Stimulated activated CD4-positive, alpha-beta T cell treated with anti-CD3 and anti-CD28 coated beads, Interleukin-15, amount 100 ng/mL, for 48 hours (primary cell): ENCODE results near the gene SLC23A3.

Experiments
- DNase-seq, 2 donors: peaks; one replicate each; pipeline ENCODE4 v3.0.0-alpha.2; 2020; ENCODE audit warnings: low read depth in 2 of 2

Gene SLC23A3, protein sequence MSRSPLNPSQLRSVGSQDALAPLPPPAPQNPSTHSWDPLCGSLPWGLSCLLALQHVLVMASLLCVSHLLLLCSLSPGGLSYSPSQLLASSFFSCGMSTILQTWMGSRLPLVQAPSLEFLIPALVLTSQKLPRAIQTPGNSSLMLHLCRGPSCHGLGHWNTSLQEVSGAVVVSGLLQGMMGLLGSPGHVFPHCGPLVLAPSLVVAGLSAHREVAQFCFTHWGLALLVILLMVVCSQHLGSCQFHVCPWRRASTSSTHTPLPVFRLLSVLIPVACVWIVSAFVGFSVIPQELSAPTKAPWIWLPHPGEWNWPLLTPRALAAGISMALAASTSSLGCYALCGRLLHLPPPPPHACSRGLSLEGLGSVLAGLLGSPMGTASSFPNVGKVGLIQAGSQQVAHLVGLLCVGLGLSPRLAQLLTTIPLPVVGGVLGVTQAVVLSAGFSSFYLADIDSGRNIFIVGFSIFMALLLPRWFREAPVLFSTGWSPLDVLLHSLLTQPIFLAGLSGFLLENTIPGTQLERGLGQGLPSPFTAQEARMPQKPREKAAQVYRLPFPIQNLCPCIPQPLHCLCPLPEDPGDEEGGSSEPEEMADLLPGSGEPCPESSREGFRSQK

DNA sequence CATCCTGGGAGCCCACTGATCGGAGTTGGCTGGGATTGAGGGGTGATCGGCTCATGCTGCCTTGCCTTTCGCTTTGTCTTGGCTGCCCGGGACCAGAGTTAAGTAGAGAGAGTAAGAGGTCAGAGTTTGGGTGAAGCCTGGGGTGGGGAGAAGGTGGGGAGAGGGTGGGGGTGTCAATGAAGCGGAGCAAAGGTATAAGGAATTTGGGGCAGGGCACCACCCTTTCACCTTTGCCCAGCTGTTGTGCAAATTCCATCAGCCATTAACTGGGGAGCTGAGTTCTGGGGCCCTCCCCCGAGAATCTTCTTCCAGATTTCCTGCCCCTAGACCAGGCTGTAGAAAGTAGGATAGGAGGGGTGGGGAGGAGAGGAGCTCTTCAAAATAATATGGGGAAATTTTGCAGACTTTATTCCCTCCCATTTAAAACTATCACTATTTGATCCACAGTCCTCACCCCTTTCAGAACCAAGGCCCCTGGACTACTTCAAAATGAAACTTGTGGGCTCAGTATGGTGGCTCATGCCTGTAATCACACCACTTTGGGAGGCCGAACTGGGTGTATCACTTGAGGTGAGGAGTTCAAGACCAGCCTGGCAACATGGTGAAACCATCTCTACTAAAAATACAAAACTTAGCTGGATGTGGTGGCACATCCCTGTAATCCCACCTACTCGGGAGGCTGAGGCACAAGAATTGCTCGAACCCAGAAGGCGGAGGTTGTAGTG is at the start of gene SLC23A3:
Gene SLC23A3 (minus strand): TSS at position 100 of the 725 bp plus-strand sequence. CDS start 45 bp downstream, at position 55.
- no peak for DNase-seq

DNA sequence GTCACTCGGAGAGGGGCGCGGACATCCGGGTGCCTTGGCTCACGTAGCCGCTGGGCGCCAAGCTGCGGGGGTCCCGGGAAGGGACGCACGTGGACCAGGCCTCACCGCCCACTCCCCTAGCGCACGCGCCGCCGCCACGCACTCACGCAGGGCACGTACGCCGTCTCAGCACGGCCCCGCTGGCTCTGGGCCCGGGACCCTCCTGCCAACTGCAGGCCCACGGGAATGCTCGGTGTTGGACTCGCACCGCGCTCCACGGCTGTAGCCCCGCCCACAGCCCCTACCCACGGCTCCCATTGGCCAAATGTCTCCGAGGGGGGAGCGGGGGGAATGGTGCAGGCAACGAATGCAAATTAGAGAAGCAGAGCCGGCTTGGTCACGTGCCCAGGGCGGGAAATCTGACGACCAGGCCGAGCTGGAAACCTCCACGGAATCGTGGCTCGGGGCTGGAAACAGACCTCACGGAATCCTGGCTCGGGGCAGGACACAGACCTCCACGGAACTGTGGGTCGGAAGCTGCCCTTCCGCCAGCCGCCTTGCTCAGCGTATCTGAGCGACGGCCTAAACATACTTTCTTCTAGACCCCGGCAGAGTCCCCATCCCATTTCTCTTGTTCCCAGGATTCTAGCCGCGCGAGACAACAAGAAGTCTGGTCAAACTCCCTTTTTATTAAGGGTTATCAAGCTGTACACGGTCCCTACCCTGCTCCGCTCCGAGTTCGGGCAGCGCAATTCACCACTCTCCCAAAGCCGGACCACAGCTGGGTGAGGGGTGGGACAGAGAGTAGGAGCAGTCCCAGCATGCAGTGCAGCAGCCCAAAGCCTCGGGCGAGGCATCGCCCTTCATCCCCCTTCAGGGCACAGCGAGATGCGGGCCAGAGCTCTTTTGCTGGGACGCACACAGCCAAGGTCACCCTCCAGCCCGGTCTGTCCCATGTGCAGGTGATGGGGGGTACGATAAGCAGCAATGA is 49.2 kb upstream of the SLC23A3 start, which contains the start of gene ABCB6:
Gene ABCB6 (minus strand): TSS at position 227 of the 970 bp plus-strand sequence. CDS start 285 bp downstream, outside the sequence.
- peak; percentile 83 to 90 for DNase-seq

DNA sequence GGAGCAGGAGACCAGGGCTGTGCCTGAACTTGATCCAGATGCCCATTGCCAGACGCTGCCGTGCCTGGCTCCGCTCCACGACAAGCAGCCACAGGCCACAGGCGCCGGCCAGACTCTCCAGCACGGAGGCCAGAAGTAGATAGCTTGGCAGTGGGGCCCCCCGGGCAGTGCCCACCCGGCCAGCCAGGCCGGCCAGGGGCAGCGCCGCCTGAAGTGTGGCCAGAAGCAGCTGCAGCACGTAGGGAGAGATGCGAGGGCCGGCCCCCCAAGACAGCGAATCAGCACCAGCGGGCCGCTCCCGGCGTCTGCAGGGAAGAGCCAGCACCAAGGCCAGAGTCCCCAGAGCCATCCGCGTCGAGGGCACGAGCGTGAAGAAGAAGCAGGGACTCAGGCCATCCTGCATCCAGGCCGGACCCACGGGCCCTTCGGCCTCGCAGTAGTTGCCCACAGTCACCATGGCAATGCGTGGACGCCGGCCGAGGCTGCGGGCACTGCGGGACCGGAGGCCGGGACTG is 48.4 kb upstream of the SLC23A3 start:
- DNase-seq = no peak

DNA sequence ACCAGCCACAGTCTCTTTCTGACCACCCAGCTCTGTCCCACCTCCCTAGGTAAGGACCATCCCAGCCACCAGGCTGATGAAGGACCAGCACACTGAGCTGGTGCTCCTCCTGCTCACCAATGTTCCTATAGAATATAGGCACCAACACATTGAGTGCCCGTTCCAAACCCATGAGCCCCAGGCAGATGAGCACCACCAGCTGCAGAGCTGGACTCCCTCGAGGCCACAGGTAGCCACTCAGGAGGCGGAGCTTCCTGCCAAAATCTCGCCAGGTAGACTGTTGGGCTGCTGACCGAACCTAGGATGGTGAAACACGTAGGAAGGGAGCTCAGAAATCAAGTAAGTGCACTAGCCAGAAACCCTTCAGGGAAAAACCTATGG is 46.7 kb upstream of the SLC23A3 start:
- no peak for DNase-seq

DNA sequence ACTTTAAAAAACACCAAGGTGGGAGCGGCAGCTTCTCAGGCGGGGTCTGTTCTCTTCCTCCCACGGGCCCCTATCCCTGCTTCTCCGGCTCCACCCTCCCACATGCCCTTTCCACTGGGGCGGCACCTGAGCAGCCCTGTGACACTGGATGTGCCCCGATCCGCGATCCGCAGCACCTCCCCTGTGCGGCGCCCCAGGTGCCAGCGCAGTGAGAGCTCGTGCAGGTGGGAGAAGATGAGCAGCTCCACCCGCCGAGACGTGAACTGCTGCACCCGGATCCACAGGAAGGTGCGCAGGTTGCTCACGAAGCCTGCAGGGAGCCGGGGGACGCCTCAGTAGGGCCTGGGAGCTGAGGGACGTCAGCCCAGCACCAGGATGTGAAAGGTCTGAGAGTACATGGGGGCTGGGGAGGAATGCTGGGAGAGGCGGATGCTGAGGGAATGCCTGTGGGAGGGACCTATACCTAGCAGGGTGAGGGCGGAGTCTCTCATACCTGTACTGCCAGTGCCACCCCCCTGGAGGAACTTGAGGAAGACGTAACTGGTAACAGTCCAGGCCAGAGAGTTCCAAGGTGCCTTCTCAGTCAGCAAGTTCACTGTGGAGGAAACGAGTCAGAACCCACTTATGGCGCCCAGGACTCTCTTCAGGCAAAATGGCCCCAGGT is 46.2 kb upstream of the SLC23A3 start:
- no peak for DNase-seq

DNA sequence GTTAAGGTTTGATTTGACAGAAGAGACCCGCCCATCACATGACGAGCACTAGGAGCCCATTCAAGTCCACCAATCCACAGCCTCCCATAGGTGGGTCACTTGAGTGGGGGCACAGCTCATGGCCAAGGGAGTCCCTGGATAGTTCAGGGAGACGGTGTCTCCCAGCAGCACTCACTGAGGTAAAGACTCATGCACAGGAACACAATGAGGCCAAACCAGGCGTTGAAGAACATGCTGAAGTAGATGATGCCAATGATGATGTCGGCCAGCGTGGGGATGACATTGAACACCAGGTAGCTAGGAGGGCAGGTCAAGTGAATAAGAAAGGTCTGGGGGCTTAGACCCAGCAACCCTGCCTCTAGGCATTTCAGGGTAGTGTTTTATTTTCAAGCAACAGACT is 45.0 kb upstream of the SLC23A3 start:
- no peak for DNase-seq

DNA sequence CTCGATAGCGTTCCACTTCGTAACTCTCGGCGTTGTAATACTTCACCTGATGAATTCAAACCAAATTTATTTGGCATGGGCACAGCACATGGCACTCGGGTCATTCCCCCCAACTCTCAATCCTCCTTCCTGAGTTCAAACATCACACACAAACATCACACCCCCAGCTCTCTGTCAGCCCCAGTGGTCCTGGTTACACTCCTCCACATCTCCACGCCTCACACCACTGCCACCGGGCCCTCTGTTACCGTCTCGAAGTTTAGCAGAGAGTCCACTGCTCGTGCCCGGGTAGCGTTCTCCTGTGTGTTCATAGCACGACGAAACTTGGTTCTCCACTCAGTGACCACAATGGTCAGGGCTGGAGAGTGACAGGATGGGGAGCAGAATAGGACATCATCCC is 44.3 kb upstream of the SLC23A3 start:
- no peak for DNase-seq

DNA sequence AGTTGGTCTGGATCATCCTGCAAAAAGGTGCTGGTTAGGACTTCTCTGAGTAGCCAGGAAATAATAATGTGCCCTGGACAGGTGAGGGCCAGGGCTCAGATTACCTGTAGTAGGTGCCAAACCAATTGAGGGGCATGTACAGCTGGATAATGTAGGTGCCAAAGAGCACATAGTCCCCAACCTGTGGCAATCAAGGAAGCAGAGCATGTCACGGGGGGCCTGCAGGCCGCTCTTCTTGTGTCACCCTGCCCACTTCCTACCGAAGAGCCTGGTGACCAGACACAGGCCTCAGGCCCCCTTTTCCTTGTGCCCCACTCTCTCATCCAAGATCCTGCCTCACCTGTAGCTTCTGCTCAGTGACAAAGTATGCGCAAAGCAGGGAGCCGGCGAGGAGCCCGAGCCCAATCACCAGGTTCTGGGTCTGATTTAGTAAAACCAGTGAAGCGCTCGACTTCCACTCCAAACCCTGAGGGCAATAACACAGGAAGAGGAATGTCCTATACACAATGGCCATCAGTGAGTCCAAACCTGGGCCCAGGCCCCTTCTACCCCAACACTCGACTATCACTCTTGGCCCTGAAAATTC is 43.8 kb upstream of the SLC23A3 start:
- no peak for DNase-seq

DNA sequence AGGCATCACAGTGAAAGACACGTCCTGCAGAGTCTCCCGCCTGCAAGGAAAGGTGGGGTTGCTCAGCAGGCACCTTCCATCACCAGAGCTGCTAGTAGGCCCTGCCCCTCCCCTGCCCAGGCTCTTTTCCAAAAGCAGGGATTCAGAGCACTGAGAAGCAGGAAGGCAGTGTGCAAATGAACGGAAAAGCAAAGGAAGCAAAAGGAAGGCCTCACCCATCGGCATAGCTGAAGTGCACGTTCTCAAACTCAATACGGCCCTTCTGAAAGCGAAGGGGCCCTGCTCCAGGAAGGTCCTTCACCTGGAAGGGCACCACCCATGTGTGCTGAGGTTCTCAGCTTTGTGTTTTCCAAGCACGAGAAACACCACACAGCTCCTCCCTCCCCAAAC is 43.2 kb upstream of the SLC23A3 start:
- no peak for DNase-seq

DNA sequence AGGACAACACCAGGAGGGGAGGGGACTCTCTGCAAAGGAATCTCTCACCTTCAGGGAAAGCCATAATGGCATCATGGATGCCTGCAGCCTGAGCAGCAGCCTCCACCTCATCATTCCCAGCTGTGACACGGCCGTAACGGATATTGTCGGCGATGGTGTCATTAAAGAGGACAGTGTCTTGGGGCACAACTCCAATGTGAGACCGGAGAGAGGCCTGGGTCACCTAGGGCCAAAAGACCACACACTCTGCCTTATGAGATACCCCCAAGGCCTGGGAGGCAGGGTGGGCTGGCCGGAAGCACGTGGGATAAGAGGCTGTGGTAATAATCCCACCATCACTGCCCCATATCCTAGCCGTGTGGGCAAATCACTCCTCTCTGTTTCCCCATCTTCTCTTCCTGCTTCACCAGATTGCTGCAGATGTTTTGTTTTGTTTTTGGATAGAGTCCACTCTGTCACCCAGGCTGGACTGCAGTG is 41.1 kb upstream of the SLC23A3 start:
- DNase-seq = no peak

DNA sequence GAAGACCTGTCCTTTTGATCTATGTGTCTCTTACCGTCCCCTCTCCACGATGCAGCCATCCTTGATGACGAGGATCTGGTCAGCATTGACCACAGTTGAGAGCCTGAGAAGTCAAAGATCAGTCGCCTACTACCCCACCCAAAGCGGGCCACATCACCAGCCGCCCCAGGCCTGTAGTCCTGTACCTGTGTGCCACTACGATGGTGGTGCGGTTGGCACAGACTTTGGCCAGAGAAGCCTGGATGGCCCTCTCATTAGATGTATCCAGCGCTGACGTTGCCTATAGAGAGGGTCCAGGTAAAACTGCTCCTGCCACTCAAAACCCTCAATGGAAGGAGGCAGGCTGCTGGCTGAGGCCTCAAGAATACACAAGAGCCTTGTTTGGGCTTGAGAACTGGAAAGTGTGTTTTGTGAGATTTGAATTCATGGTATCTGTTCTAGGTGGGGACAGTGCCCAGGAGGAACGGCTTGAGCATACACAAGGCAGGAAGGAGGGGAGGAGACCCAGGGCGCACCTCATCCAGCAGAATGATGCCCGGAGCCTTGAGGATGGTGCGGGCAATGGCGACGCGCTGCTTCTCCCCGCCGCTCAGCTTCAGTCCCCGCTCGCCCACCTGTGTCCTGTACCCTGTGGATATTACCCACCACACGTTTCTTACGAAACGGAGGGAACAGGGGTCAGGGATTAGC is 40.5 kb upstream of the SLC23A3 start:
- DNase-seq = no peak

DNA sequence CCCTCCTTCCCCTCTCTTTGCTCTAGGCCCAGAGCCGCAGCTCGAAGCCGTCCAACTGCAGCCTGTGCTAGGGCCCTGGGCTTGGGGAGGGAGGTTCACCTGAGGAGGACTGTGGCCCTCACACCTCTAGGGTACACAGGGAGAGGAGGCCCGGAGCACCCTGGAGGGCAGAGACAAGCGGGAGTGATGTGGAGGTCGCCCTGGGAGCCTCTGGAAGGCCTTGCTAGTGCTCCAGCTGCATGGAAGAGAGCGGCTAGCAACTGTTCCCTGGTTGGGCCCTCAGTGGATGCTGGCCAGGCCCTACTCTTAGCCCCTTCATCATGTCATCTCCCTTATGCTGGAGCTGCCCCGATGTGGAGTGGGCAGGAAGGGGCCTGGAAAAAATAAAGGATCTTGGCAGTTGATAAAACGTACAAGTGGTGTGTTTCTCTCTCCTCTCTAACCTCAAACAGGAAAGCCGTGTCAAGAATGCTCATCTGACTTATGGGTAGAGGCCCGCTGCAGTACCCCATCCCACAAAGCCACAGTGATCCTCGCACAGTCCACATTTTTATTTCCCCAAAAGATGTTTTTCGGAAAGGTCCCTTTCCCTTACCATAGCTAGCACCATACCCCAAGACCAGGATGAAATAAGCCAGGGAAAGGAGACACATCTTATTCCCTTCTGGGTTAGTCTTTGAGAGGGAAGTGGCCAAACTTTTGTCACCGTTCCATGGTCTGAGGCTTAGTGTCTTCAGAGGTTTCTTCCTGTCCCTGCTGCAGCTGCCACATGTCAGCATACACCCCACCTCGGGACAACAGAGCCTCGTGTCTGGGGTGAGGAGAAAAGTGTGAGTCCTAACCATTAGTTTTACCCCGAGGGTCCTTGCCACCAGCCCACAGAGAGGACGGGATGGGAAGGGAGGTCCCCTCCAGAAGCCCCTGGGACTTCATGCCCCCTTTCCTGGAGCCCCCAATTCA is 39.7 kb upstream of the SLC23A3 start:
- no peak for DNase-seq

DNA sequence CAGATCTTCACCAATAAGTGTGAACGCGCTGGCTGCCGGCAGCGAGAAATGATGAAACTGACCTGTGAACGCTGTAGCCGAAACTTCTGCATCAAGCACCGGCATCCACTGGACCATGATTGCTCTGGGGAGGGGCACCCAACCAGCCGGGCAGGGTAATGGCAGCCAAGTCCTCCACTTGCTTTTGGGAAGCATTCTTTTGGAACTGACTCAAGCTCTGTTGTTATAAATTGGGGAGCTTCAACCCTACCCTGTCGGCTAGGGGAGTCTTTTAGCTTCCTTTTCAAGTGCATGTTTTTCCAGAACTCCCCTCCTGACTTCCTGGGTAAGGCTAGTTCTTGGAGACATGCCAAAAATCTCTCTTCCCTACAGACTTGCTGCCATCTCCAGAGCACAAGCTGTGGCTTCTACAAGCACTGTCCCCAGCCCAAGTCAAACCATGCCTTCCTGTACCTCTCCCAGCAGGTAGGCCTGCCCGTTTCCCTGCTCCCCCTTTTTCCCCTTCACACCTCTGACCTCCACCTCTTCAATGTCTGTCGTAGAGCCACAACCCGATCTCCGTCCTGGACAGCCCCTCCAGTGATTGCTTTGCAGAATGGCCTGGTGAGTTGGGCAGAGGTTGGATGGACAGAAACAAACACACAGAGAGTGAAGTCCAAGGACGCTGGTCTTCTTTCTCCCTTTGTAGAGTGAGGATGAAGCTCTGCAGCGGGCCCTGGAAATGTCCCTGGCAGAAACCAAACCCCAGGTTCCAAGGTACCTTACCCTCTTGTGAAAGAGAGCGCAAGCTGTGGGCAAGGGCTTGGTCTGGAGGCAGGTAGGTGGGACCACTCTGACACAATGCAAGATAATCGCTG is 38.3 kb upstream of the SLC23A3 start:
- no peak for DNase-seq

DNA sequence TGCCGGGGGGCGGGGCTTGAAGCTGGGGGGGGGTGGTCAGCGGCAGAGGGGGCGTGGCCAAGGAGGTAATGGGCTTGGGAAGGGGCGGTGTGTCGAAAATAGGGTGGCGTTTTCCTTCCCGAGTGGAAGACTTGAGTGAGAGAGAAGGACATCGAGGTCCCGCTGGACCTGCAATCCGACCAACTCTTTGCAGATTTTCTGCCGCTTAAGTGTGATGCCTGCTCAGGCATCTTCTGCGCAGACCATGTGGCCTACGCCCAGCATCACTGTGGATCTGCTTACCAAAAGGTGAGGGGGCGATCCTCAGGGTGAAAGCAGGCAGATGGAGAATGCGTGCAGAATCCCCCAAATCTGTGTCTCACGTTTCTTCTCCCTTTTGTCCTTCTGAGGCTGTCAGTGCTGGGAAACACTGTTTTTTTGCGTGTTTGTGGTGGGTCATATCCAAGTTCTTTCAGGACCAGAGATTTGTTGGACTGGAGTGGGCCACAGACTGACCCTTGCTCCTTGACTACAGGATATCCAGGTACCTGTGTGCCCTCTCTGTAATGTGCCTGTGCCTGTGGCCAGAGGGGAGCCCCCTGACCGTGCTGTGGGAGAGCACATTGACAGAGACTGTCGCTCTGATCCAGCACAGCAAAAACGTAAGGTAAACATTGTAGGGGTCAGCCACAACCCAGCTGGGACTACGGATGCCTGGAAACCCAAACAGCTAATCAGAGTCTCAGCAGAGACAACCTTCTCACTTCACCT is 37.5 kb upstream of the SLC23A3 start:
- DNase-seq = no peak

DNA sequence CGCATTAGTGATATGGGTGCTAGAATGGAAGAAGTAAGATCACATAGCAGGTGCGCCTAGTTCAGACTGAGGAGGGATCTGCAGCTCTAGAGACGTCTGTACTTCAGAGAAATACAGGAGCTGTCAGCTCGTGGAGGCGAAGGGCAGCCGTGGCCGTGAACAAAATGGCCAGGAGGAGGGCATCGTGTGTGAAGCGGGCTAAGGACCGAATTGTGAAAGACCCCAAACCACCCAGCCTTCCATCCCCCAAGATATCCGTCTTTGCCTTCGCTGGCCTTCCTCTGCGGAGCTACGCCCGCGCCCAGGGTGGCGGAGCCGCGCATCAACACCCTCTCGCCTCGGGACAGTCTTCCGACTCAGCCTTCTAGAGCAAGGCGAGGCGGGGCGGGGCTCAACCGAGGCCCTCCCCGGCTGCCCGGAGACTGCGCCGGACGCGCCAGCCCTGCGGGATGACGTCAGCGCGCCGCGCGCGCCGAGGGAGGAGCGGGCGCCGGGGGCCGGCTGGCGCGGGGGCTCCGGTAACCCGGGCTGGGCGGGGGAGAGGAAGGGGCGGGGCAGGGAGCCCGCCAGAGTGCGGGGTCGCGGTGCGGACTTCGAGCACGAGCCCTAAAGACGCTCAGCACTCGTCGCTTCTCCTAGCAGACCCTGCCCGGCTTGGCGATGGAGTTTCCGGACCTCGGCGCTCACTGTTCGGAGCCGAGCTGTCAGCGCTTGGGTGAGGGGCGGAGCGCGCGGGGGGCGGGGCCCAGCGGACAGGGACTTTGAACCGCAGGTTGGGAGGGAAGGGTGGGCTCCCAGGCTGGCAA is 36.7 kb upstream of the SLC23A3 start, which contains the start of gene ZFAND2B:
Gene ZFAND2B (plus strand): TSS at position 455 of the 806 bp plus-strand sequence. CDS start 206 bp downstream, at position 661.
- DNase-seq = peak; percentile 87 to 93

DNA sequence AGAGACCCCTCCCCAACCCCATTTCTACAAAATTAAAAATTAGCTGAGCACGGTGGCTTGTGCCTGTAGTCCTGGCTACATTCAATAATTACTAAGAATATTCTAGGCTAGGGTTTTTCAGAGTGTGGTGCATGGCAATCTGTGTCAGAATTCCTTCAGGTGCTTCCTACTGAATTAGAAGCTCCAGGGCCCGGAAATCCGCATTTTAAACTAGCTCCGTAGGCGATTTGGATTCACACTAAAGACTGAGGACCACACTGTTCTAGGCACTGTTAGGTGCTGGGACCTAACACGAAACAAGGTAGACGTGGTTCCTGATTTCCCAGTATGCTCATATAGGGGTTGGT is 36.1 kb upstream of the SLC23A3 start:
- no peak for DNase-seq
